ENCODE data around the gene IL20RA. TPM values are rescaled to one million over a fixed set of nuclear protein-coding genes. Genes with fewer than 3 reads are reported as not detected.

Gene IL20RA
- total RNA-seq, 3 donors from 2014 or later = 3.2 to 12.2 (median 11.6) TPM

GRCh38 chr6:136992113-136992512 is 52.7 kb downstream of the IL20RA start:
- ATAC-seq (peak; percentile 37), DNase-seq (no peak)
- intact Hi-C loops (cut with DNase I, micrococcal nuclease) = no loop called here
- H3K9me3 ChIP-seq = no peaks in the 10 kb centered on the region
- H3K4me1 ChIP-seq (ENCODE audit: low read depth) = no peaks in the 10 kb centered on the region
- H3K4me3 ChIP-seq = no peak overlapping the region
- TF ChIP-seq CTCF (IDR thresholded peaks at IDR 0.05) = no peak
- H3K36me3 ChIP-seq (ENCODE audit: low read depth) = no peaks in the 10 kb centered on the region

- Histone ChIP-seq H3K4me3 (no peak overlapping the region), H3K4me1 (ENCODE audit: low read depth) (no peaks in the 10 kb centered on the region), H3K36me3 (ENCODE audit: low read depth) (no peaks in the 10 kb centered on the region), H3K9me3 (no peaks in the 10 kb centered on the region)
- DNase-seq = no peak
- no peak for TF ChIP-seq CTCF (IDR thresholded peaks at IDR 0.05)
- intact Hi-C loops (cut with DNase I, micrococcal nuclease) = no loop called here
- no peak for ATAC-seq
Measured at GRCh38 chr6:136991646-136992045, 53.1 kb downstream of the IL20RA start.

GRCh38 chr6:136990754-136991153 is 54.0 kb downstream of the IL20RA start:
- intact Hi-C loops (cut with DNase I, micrococcal nuclease) = no loop called here

GRCh38 chr6:136990242-136990578 is 54.6 kb downstream of the IL20RA start:
- TF ChIP-seq CTCF (IDR thresholded peaks at IDR 0.05) = no peak
- Histone ChIP-seq H3K36me3 (ENCODE audit: low read depth) (no peaks in the 10 kb centered on the region), H3K4me1 (ENCODE audit: low read depth) (no peaks in the 10 kb centered on the region), H3K4me3 (no peak overlapping the region), H3K9me3 (no peaks in the 10 kb centered on the region)
- intact Hi-C loops (cut with DNase I, micrococcal nuclease) = no loop called here
- ATAC-seq = no peak
- DNase-seq = no peak

More at GRCh38 chr6:136990754-136991153, 54.0 kb downstream of the IL20RA start:
- TF ChIP-seq CTCF (IDR thresholded peaks at IDR 0.05) = no peak
- no peaks in the 10 kb centered on the region for H3K36me3 ChIP-seq (ENCODE audit: low read depth)
- no peaks in the 10 kb centered on the region for H3K9me3 ChIP-seq
- H3K4me3 ChIP-seq = no peak overlapping the region
- no peaks in the 10 kb centered on the region for H3K4me1 ChIP-seq (ENCODE audit: low read depth)
- ATAC-seq (no peak), DNase-seq (no peak)

GRCh38 chr6:136989571-136990241 is 55.1 kb downstream of the IL20RA start:
- ATAC-seq = peak; percentile 65
- no peak for TF ChIP-seq CTCF (IDR thresholded peaks at IDR 0.05)

DNA sequence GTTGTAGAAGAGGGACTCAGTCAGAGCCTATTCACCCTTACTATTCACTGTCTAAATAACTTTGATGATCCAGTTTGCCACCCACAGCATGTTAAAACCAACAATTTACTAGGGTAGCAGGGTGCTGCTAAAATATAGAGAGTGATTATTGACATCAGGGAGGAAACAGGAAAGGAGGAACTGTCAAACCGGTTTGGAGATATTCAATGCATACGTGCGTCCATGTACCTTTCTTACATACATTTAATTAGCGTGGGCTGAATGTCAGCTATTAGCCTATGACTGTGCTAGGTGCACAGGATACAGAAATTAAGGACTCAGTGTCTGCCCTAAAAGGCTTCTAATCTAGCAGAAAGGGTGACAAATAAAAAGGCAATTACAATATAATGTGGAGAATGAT is 57.2 kb downstream of the IL20RA start:
- TF ChIP-seq CTCF (IDR thresholded peaks at IDR 0.05) = no peak
- no peak for DNase-seq
- Histone ChIP-seq H3K9me3 (no peaks in the 10 kb centered on the region), H3K4me1 (ENCODE audit: low read depth) (no peaks in the 10 kb centered on the region), H3K4me3 (no peak overlapping the region), H3K36me3 (ENCODE audit: low read depth) (no peaks in the 10 kb centered on the region)
- ATAC-seq = peak; percentile 47
- intact Hi-C loops (cut with DNase I, micrococcal nuclease) = no loop called here

More at GRCh38 chr6:136989571-136990241, 55.1 kb downstream of the IL20RA start:
- H3K36me3 ChIP-seq (ENCODE audit: low read depth) = no peaks in the 10 kb centered on the region
- no peak overlapping the region for H3K4me3 ChIP-seq
- H3K4me1 ChIP-seq (ENCODE audit: low read depth) = no peaks in the 10 kb centered on the region
- peak in 2 of 3 donors; percentile 18 to 51 for DNase-seq
- H3K9me3 ChIP-seq = no peaks in the 10 kb centered on the region
- intact Hi-C loops (cut with DNase I, micrococcal nuclease) = no loop called here
